Activated T-helper 1 cell treated with anti-CD3 and anti-CD28 coated beads, Interleukin-2, amount 50 U/mL, for 16 hours (primary cell): ENCODE results near the gene MCIDAS.

ENCODE experiments used
- DNase-seq, 2 donors: peaks; one replicate each; pipeline ENCODE4 v3.0.0-alpha.2; 2020; ENCODE audit warnings: low read depth in 1 of 2, low spot score in 1 of 2

MCIDAS gene

DNA sequence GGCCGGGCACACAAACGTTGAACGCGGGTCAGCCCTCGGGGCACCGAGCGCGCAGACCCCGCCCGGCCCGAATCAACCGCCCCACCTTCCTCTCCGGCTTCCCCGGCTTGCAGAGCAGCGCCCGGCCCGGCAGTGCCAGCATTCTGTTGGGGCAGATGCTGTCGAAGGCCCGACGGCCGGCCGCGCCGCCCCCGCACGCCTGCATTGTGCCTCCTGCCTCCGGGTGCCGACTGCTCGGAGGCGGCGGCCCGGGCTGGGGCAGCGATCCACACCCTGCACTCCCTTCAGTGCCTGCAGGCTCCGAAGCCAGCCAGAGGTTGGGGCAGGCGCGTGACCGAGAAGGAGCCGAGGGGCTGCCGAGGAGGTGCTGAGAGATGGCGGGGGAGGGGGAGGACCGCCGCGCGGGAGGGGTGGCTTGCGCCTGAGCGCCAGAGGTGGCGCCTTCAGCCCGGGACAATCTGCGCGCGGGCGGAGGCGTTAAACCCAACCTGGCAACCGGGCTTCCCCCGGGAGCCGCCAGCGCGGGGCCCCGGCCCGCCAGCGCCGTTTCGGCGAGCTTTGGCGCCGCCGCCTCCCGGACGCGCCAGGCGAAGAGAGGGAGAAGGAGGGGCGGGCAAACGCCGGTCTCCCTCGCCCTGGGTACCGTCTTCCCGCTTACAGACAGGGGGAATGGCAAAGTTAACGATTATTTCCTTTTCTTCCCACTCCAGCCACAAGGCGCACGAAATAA is at the start of gene MCIDAS:
MCIDAS (minus strand) TSS at position 382 of the 730 bp plus-strand sequence; CDS start at position 205, 177 bp downstream.
- DNase-seq: no peak

DNA sequence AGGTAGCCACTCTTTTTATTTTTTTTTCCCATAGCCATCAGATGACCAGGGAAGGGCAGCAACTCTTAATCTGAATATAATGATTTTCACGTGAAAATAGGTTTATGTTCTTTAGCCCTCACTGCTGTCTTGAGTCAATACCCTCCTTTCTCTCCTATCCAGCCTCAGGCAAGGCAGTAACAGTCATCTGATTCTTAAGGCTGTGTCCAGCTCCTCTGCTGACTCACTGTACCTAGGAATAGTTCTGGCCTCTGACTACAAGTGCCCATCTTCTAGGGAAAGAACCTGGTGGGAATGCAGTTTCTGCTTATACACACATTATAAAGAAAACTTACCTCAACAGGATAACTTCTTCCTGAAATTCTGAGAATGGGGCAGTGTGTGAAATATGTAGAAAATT is 49.7 kb upstream of the MCIDAS start:
- no peak for DNase-seq

DNA sequence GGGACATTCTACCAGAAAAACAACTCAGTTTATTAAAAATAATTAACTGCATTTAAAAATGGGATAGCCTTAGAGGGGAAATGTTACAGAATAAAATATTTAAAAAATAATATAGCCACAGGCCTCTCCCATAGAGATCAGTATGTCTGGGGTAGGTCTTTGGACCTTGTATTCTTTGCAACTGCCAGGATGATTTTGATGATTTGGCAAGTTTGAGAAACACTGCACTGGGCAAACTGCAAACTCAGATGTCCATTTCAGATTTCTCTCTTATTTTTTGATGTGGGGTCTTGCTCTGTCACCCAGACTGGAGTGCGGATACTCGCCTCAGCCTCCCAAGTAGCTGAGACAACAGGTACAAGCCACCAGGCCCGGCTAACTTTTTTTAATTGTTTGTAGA is 31.2 kb upstream of the MCIDAS start:
- DNase-seq: no peak

DNA sequence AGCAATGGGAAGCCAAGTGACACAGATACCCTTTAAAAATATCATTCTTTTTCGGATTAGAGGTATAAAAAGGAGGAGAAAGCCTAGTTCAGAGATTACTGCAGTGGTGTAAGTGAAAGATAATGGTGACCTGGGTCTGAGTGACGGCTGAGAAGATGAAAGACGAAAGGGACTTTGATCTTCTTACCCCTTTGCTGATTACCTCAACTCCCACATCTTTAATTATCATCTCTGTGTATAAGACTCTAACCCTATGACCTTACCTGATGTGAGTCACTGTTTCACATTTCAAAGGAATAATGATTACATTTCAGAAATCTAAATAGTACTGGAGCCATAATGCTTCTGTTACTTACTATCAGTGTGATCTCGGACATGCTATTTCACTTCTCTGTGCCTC is 27.7 kb upstream of the MCIDAS start:
- DNase-seq: no peak

DNA sequence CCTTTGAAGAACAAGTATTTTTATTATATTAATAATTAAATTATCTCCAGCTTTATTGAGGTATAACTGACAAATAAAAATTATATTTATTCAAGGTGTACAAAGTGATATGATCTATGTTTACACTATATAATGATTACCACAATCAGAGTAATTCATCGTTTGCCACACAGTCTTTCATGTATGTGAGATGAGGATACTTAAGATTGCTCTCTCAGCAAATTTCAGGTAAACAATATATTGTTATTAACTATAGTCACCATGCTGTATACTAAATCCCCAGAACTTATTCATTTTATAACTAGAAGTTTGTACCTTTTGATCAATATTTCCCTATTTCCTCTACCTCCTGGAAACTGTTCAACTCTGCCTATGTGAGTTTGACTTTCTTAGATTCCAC is 22.9 kb upstream of the MCIDAS start:
- DNase-seq: no peak

DNA sequence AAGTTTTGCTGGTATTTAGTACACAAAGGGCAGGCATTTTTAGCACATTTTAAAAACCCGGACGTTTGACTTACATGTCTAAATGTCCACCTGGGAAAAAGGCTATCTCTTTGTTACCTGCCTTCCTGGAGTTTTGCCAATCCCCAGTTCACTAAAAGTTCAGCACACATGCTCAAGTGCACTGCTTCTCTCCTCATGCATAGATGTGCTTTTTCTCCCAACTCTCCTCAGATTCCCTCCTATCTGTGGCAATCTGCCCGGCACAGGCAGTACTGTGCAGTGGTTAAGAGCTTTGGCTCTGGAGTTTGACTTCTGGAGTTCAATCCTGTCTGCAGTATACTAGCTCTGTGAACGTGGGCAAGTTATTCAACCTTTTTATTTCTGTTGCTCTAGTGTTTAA is 14.6 kb upstream of the MCIDAS start:
- no peak for DNase-seq

DNA sequence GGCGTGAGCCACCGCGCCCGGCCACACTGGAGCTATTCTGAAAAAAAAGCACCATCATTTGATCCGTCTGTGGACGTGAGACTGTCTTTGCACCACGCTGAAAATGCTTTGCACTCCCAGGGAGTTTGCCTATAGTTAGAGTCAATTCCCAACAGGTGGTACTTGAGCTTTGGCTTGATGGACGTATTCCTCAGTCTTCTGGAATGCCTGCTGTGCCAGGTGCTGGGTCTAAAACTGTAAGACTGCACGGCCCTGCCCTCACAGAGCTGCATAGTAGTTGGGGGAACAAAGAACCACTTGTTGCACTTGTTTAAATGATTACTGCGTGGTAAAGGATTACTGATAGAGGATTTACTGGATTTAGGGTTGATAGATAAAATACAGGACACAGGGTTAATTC is 9.7 kb upstream of the MCIDAS start:
- no peak for DNase-seq

DNA sequence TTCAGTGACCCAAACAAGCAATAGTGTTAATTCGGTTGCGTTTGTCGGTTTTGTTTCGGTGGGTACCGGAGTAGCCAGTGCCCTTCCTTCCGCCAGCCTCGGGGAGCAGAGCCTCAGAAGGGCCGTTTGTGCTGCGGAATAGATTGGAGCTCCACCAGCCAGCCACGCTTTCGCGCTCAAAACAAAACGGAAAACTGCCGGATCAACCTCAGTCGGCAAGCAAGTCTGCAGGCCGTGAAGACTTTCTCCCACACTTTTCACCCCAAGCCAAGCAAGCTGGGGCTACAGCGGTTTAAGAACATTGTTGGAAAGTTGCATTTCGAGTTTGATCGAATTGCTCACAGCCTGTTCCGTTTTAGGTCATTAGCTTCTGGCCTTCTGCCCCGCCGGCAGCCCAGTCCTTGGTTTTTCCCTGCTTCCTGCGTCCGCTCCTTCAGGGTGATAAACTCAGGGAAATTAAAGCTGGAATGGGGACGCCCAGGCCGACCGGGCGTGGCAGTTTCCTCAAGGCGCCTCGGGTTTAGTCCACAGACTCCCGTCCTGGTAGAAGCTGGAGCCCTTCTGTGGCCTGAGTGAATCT is 7.1 kb upstream of the MCIDAS start:
- no peak for DNase-seq

DNA sequence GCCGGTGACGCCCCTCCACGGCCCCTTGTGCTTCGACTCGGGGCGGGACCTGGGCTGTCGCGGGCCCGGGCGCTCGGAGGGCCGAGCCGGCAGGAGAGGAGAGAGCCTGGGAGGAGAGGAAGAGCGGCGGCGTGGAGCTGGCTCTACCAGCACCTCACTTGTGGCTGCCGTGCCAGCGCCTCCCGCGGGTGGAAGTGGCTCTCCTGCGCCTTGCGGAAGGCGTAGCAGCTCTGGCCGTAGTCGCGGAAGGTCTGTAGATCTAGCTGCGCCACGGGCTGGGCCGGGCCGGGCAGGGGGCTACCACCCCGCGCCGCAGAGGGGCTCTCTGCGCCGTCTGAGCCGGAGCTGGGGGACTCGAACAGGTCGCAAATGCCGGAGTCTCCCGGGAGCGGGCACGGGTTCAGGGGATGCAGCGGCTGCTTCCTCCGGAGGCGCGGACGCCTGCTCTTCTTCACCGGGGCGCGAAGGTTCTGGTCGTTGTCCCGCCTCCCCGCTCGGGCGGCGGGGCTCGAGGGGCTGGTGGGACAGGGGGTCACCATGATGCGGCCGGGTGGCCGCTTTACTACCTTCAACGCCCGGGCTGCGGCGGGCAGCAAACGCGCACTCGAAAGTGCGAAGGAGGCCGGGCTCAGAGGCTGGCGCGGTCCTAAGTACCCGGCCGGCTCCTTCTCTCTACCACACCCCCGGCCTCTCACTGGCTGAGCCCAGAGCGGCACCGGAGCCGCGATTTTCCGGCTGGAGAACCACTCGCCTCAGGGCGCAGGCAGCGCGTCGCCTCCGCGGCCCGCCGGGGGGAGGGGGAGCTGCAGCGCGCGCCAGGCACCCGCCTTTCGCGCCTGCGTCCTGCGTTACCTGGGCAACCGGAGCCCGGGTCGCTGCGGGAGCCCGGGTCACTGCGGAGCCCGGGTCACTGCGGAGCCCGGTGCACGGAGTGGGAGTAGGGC is 6.1 kb upstream of the MCIDAS start, which contains the start of gene CCNO:
CCNO (minus strand) TSS at position 624 of the 944 bp plus-strand sequence; CDS start at position 539, 85 bp downstream.
- DNase-seq: no peak

DNA sequence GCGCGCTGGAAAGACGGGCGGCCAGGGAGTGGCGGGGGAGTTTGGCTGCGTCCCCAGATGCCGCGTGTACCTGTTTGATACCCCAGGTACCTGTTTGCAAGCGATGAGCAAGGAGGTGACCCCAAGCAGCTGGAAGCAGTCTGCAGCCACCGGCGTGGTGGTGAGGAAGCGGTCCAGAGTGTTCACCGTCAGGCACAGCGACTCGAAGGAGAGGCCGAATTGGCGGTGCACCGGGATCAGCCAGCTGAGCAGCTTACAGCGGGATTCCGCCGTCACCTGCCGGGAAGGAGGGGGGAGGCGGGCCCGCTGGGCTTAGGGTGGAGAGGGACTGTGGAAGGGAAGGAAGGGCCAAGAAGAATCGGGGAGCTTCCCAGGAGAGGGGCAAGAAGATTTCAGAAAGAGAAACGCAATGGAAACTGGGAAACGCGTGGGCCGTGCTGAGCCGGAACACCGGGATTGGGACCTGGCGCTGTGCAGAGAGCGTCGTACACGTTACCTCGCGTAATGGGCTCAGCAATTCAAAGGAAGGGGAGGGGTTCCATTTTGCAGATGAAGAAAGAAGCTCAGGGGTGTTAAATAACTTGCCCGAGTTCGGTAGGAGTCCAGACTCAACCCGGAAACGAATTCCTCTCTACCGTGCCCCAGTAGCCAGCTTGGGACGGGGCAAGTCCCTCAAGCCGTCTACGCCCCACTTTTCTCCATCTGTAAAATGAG is 5.3 kb upstream of the MCIDAS start:
- DNase-seq: no peak

DNA sequence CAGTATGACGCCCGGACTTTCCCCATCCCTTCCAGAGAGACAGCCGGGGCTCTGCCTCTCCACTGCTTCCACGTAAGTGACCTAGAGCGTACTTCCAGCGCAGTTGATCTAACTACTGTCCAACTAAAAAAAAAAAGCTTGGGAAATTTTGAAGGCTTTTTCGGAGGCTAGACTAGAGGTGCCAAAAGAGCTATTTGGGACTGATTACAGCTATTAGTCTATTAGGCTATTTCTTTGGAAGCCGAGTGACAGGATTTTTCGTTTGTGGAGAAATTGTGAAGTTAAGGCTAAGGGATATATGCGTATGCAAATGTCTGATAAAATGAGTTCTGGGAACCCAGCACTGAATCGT is 4.8 kb upstream of the MCIDAS start:
- DNase-seq: no peak

DNA sequence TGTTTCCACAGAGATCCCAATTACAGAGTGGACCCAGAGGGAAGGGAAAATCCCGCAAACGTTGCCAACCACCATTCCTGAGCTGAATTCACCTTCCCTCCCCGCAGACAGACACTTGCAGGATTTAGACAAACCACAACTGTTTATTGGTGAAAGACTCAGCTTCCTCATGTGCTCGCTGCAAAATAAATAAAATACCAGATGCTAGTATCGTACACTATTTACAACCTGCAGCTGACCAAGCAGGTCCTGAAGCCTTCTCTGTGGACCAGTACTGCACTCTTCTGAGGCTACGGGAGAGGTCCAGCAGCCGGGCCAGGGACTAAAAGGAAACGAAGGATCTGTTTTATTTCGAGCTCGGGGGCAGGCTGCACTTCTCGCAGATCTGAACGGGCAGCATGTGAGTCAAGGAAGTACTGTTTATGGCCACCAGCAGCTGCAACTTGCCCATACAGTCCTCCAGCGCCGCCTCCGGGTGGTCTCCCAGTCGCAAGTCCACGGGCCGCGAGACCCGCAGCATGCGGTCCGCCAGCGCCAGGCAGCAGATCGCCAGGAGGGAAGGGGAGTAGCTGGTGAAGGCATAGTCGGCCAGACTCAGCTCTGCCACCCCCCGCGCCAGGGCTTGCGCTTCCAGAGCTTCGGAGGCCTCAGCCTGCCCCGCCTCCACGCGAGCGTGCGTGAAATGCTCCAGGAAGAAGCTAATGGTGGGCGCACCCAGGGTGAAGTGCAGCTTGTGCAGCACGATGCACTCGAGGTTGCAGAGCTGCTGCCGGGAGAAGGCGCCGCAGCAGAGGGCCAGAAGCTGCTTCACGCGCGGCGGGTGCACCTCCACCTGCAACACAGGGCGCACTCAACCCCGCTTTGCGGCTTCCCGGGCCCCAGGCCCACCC is 4.2 kb upstream of the MCIDAS start:
- no peak for DNase-seq

DNA sequence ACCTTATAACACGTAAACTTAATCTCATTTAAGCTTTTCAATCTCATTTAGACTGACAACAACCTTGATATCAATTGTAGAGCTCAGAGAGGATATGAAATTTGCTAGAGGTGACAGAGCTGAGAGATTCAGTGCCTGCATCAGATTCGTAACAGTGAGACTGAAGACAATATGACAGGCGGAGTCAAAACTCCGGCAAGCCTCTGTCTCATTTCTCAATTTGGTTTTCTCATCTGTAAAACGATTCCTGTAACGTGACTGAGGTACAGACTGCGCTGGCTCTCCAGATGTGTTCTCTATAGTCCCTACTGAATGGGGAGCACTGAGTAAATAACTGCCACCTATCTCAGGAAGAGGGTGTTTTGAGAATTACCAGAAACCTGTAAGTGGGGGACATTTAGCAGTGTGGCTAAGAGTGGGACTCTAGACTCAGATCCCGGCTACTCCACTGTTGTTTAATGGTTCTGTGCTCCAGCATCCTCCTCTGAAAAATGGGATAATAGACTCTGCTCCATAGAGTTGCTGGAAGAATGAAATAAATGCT is 3.0 kb upstream of the MCIDAS start:
- DNase-seq: no peak

DNA sequence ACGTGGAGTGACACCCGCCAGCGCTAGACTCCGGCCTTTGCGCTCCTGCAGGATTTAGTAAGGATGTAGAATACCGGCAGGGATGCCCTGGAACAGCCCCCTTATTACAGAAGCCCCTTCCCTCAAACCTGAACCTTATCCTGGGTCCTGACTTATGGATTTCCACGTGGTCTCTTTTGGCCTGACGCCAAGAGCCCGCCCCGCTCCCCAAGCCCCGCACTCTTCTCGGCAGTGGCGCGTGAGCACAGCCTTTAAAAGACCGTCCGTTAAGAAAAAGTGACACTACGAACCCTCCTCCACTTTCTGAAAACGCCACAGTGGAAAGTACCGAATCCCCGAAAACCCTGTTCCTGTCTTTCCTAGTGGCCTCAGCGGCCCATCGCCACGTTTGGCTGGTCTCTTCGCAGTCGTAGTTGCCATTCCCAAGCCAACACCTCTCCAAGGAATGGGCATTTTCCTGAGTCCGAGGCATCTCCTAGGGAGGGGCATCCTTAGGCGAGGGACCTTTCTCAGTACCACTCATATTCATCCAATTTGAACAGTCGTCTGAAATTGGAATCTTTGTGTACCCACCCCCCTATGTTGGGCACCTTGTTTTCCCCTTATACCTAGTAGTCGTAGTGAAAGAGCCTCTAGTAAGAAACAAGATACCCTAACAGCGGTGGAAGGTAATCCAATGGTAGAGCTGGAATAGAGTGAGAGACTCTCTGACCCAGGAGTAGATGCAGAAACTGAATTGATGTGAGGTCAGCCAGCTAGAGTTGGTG is 732 bp upstream of the MCIDAS start:
- DNase-seq: no peak

DNA sequence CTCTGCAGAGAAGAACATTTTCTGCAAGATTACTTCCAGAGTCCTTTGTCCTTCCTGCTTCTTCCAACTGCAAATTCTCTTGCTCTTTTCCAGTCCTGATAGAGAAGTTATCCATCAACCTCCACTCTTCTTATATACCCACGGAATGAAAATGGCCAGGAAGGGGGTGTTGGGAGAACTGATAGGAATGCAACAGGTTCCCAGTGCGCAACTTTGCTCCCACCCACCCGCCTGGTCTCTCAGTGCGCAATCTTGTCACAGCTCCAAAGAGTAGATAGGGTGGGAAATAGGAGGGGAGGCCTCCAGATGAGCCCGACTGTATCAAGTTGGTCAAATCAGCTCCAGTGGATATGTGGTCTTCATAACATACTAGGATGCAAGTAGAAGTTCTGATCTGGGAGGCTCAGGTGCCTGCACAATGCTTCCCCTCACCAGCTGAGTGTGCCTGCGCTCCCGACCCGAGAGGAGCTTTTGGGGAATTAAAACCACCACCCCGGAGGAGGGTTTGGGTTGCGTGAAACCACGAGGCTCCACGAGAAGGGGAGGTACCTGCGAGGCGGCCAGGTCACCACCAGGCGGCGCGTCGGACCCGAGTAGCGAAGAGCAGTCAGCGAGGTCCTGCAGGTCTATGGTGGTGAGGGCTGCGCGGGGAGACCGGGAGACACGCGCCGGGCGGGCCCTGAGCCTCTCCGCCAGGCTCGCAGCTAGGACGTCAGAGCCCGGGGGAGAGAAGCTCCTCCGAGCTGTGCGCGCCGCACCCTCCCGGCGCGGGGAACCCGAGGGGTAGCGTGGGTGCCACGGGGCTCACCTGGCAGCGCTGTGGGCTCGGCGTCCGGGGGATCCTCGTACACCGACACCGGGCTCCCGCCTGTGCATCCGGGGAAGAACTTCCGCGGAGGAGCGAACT is 835 bp downstream of the MCIDAS start:
- no peak for DNase-seq

DNA sequence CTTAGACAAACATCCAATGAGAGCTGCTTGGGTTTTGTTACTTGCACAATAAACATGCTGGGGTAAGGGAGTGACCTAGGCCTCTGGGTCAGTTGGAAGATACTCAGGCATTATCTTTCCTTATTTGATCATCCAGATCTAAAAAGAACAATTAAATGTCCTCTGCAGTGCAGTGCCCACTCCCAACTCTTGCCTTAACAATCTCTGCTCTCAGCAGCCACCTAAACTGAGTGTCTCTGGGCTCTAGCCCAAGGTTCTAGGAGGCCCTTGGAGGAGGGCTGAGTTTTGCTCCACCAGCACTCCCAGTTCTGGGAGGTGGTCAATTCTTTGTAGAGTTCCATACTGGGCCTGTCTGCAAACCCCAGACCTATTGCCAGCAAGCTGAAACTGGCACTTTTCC is 1.8 kb downstream of the MCIDAS start:
- no peak for DNase-seq

DNA sequence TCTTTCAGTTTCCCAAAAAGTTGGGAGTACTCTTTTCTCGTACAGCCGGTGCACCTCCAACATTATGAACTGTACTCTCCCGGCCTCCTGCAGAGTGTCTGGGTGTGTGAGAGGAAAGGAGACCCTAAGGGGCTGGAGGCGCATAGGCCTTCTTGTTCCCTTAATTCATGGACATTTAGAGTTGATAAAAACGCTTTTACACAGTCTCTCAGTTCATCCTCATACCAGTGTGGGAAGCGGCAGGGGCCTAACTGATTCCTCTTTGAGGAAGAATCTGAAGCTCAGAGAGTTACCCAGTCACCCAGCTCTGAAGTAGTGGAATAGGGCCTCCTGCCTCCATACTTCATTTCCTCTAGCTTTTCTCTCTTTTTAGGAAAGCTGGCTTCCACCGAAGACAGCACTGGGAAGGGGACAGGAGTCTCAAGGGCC is 3.3 kb downstream of the MCIDAS start:
- DNase-seq: no peak
